Smooth muscle cell (in vitro differentiated cells): ENCODE results near the gene C1orf35. TPM values are rescaled to one million over a fixed set of nuclear protein-coding genes. Genes with fewer than 3 reads are reported as not detected.

Source experiments
- DNase-seq: peaks from one replicate; lab custom pipeline; 2025; ENCODE audit not compliant: unreplicated experiment; lab: John Stamatoyannopoulos, UW
- H2AFZ ChIP-seq: fragments of 200-600 bp; sonication (generic); 2 replicates; pipeline ENCODE4 v1.6.0; 2016; ENCODE audit warnings: antibody characterized with exemption, low read depth, mild to moderate bottlenecking
- H3F3A ChIP-seq: fragments of 200-600 bp; sonication (generic); 2 replicates; pipeline ENCODE4 v1.6.0; 2017; ENCODE audit warnings: antibody characterized with exemption, low read depth
- H3K27ac ChIP-seq: fragments of 200-600 bp; sonication (generic); 2 replicates; pipeline ENCODE4 v1.5.1; 2016; ENCODE audit warnings: low read depth, mild to moderate bottlenecking
- H3K27me3 ChIP-seq: fragments of 200-600 bp; sonication (generic); 2 replicates; pipeline ENCODE4 v1.6.1; 2016; ENCODE audit warnings: low read depth, mild to moderate bottlenecking
- H3K36me3 ChIP-seq: fragments of 200-600 bp; sonication (generic); 2 replicates; pipeline ENCODE4 v1.5.1; 2016; ENCODE audit warnings: low read depth
- H3K4me1 ChIP-seq: fragments of 200-600 bp; sonication (generic); 2 replicates; pipeline ENCODE4 v1.5.1; 2016; ENCODE audit warnings: low read depth
- H3K4me2 ChIP-seq: fragments of 200-600 bp; sonication (generic); 2 replicates; pipeline ENCODE4 v1.6.0; 2016; ENCODE audit warnings: mild to moderate bottlenecking
- H3K4me3 ChIP-seq: fragments of 200-600 bp; sonication (generic); 2 replicates; pipeline ENCODE4 v1.5.1; 2016; ENCODE audit warnings: mild to moderate bottlenecking
- H3K79me2 ChIP-seq: fragments of 200-600 bp; sonication (generic); 2 replicates; pipeline ENCODE4 v1.6.0; 2016; ENCODE audit warnings: low read depth, mild to moderate bottlenecking
- H3K9ac ChIP-seq: fragments of 200-600 bp; sonication (generic); 2 replicates; pipeline ENCODE4 v1.6.0; 2016; ENCODE audit warnings: low read depth
- H3K9me3 ChIP-seq: fragments of 200-600 bp; sonication (generic); replicated peaks from 2 replicates; pipeline ENCODE4 v1.5.1; 2016; ENCODE audit warnings: low read depth
- H4K20me1 ChIP-seq: fragments of 200-600 bp; sonication (generic); 2 replicates; pipeline ENCODE4 v1.6.0; 2016; ENCODE audit warnings: low read depth
- WGBS: methylation state at CpG from one replicate; pipeline ENCODE4 v1.1.7; 2016; ENCODE audit warnings: low lambda C conversion rate; 5-methylcytosine and 5-hydroxymethylcytosine counted together
- polyA plus RNA-seq: library from polyadenylated mRNA; unstranded; fragments of >200 nt; fragmentation: Nextera tagmentation; extraction: Ambion mirVana; gene quantifications from 2 replicates; pipeline ENCODE4 v1.2.1, GENCODE V29; 2016
- total RNA-seq: library from RNA; depleted of rRNA; stranded (reverse); fragments of >200 nt; gene quantifications from 2 replicates; pipeline ENCODE4 v1.2.3, GENCODE V29; 2014
- TF ChIP-seq, protein P1 (sequence below): fragments of 200-600 bp; sonication (generic); IDR thresholded peaks from 2 replicates; pipeline ENCODE4 v1.5.1; 2017; ENCODE audit warnings: borderline replicate concordance, mild to moderate bottlenecking, antibody characterized with exemption; ENCODE audit not compliant: insufficient read depth, poor library complexity, severe bottlenecking

C1orf35 gene
- total and polyA plus RNA-seq, 2 experiments from 2014 or later: 7.6 to 18.7 TPM

DNA sequence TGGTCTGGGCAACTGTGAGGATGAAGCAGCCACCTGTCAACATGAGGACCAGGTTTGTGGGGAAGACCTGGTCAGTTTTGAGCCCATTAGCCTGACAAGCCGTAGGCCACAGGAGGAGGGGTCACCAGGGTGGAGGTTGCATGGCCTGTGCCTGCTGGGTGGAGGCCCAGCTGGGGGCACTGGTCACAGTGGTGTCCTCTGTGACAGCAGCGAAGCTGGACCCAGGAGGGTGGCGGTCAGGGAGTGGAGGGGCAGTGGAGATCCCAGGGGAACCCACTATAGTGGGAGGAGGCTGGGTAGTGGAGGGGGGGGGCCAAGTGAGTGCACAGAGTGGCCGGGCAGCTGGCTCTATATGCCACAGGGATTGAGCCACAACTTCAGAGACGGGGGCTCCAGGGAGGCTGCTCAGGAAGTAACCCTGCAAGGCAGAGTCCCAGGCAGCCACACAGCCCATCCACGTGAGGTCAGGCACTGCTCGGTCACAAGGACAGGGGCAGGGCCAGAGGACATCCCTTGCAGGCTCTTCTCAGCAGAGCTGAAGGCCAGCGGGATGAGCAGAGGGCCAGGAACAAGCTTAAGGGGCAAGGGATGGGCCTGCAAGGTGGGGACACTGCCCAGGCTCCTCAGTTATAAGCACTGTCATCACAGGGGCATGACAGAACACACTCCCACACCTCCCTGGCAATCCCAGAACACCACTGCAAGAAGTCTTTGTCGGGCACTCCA is 2.3 kb upstream of the C1orf35 start:
- no peak overlapping the region for H3K4me3 ChIP-seq

DNA sequence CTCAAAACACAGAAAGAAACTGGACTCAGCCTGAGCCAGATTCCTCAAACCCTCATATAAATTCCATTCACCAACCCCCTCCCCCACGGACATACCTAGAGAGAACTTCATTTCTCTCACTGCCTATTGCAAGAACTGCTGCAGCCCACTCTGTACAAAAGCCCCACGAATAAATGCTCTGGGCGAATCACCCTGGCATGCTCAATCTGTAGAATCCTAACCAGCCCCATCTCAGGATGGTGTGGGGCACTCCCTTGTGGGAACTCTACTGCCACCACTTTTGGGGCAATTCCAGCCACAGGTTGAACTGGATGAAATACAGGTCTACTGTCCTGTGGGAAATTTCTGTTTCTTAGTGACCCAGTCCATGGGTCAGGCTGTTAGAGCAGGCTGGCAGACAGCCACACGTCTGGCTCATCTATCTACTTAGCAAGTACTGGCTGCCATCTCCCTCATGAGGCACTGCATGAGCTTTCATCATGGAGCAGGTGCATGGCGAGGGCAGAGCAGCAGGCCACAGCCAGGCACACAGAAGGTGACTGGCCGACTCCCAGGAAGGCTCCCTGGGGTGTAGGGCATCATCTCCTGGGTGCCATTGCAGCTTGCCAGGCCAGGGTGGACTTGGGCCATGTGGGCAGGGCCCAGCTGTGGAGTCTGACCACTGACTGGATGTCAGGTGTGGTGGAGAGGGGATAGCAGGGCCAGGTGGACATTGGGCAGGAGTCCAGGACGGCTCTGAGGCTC is 1.6 kb upstream of the C1orf35 start:
- Histone ChIP-seq H3K79me2 (peaks cover 38% of the 10 kb centered on the region), H3K4me3 (no peak overlapping the region), H3K36me3 (no peaks in the 10 kb centered on the region)

More for the DNA sequence above, 2.3 kb upstream of the C1orf35 start:
- WGBS: 93% methylated on average over 8 of the region's 9 CpGs
- Histone ChIP-seq H2AFZ (no peak overlapping the region), H3K4me1 (peaks cover 12% of the 10 kb centered on the region), H3K36me3 (no peaks in the 10 kb centered on the region), H3F3A (peaks cover 3% of the 10 kb centered on the region), H3K4me2 (no peak overlapping the region), H3K9ac (no peak overlapping the region), H3K9me3 (no peaks in the 10 kb centered on the region), H3K27me3 (no peaks in the 10 kb centered on the region), H4K20me1 (peaks cover 21% of the 10 kb centered on the region), H3K27ac (no peak overlapping the region), H3K79me2 (peaks cover 30% of the 10 kb centered on the region)
- no peak for DNase-seq
- TF ChIP-seq, protein P1, sequence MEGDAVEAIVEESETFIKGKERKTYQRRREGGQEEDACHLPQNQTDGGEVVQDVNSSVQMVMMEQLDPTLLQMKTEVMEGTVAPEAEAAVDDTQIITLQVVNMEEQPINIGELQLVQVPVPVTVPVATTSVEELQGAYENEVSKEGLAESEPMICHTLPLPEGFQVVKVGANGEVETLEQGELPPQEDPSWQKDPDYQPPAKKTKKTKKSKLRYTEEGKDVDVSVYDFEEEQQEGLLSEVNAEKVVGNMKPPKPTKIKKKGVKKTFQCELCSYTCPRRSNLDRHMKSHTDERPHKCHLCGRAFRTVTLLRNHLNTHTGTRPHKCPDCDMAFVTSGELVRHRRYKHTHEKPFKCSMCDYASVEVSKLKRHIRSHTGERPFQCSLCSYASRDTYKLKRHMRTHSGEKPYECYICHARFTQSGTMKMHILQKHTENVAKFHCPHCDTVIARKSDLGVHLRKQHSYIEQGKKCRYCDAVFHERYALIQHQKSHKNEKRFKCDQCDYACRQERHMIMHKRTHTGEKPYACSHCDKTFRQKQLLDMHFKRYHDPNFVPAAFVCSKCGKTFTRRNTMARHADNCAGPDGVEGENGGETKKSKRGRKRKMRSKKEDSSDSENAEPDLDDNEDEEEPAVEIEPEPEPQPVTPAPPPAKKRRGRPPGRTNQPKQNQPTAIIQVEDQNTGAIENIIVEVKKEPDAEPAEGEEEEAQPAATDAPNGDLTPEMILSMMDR: no peak

DNA sequence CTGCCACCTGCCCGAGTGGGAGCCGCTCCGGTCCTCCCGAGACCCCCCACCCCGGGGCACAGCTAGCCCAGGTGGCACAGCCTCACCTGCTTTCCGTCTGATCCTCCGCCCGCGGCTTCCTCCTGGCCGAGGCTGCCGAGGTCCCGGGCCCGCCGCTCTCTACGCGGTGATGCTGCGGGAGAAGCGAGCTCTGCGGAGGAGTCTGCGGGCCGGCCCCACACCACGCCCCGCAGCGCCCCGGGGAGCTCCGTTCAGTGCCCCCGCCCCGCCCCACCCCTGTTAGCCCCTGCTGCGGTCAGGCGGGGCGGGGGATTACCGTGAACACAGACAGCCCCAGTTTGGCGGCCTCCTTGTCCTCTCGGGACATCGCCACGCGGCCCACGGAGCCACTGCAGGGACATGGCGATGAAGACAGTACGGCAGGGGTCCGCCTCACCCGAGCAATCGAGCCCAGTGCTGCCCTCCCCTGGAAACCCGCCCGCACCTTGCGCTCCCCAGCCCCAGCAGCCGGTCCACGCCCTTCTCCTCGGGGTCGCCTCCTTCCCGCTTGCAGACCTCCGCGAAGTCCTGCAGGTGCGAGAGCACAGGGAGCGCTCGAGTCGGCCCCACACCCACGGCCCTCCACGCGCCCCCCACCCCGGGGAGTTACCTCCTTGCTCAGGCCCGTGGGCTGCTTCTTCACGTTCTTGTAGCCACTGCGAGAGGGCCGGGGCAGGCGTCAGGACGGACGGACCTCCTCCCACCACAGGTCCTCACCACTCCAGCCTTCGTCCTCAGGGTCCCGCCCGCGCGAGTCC is 933 bp downstream of the C1orf35 start:
- peaks cover 23% of the 10 kb centered on the region for H3F3A ChIP-seq
- 19% methylated on average over 32 of the region's 73 CpGs for WGBS
- no peaks in the 10 kb centered on the region for H3K36me3 ChIP-seq
- H3K9me3 ChIP-seq: no peaks in the 10 kb centered on the region
- H3K27me3 ChIP-seq: no peaks in the 10 kb centered on the region
- H3K9ac ChIP-seq: peak overlapping the region; percentile 74
- H3K4me1 ChIP-seq: peaks cover 6% of the 10 kb centered on the region
- H2AFZ ChIP-seq: no peak overlapping the region
- H3K4me2 ChIP-seq: peak overlapping the region; percentile 96
- DNase-seq: no peak
- TF ChIP-seq, protein P1: peak; percentile 26
- H4K20me1 ChIP-seq: peaks cover 53% of the 10 kb centered on the region
- H3K27ac ChIP-seq: no peak overlapping the region
- H3K79me2 ChIP-seq: peaks cover 52% of the 10 kb centered on the region
- H3K4me3 ChIP-seq: peak overlapping the region; percentile 76

More for the DNA sequence above, 1.6 kb upstream of the C1orf35 start:
- Histone ChIP-seq H4K20me1 (peaks cover 28% of the 10 kb centered on the region), H3K4me2 (no peak overlapping the region), H2AFZ (no peak overlapping the region), H3K9me3 (no peaks in the 10 kb centered on the region), H3K27ac (no peak overlapping the region), H3K27me3 (no peaks in the 10 kb centered on the region), H3K9ac (no peak overlapping the region), H3F3A (peaks cover 6% of the 10 kb centered on the region), H3K4me1 (peaks cover 12% of the 10 kb centered on the region)
- TF ChIP-seq, protein P1: no peak
- DNase-seq: no peak
- WGBS: 88% methylated on average over 7 of the region's 7 CpGs
